Measurements from ENCODE around the gene NKX6-2. TPM values are rescaled to one million over a fixed set of nuclear protein-coding genes. Genes with fewer than 3 reads are reported as not detected.

Gene NKX6-2
- total RNA-seq, 4 donors from 2014 or later, result not detected

DNA sequence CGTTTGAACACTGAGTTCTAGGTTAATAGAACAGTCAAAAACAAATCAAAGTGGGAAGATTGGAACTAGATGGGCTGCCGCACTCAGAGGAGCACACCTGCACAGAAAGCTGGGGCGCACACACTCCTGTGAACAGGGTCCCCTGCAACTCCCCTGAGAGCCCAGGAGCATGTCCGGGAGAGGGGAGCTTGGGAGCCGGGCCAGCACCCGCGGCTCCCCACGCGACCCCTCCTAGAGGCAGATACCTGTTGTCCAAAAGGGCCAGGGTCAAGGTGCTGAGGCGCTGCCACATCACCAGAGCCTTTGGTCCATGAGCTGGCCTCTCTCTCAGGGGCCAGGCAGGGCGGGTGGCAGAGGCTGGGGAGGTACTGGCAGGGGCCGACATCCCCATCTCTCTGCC is 5.6 kb downstream of the NKX6-2 start:
- peaks cover 17% of the 10 kb centered on the region for H3K27me3 ChIP-seq
- no peak overlapping the region for H3K4me3 ChIP-seq
- WGBS, result 90% methylated on average over 10 of the region's 12 CpGs
- no peak overlapping the region for H3K27ac ChIP-seq
- no peak for DNase-seq (ENCODE audit: low spot score in 2 of 2)
- H3K9me3 ChIP-seq, result no peaks in the 10 kb centered on the region
- TF ChIP-seq POLR2A (IDR thresholded peaks at IDR 0.05) (no peak), EP300 (IDR thresholded peaks at IDR 0.05) (no peak), POLR2AphosphoS5 (IDR thresholded peaks at IDR 0.05) (no peak)
- TF ChIP-seq, protein P1, sequence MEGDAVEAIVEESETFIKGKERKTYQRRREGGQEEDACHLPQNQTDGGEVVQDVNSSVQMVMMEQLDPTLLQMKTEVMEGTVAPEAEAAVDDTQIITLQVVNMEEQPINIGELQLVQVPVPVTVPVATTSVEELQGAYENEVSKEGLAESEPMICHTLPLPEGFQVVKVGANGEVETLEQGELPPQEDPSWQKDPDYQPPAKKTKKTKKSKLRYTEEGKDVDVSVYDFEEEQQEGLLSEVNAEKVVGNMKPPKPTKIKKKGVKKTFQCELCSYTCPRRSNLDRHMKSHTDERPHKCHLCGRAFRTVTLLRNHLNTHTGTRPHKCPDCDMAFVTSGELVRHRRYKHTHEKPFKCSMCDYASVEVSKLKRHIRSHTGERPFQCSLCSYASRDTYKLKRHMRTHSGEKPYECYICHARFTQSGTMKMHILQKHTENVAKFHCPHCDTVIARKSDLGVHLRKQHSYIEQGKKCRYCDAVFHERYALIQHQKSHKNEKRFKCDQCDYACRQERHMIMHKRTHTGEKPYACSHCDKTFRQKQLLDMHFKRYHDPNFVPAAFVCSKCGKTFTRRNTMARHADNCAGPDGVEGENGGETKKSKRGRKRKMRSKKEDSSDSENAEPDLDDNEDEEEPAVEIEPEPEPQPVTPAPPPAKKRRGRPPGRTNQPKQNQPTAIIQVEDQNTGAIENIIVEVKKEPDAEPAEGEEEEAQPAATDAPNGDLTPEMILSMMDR (IDR thresholded peaks at IDR 0.05), result no peak
- H3K36me3 ChIP-seq, result peaks cover 59% of the 10 kb centered on the region
- H3K4me1 ChIP-seq, result peaks cover 8% of the 10 kb centered on the region

DNA sequence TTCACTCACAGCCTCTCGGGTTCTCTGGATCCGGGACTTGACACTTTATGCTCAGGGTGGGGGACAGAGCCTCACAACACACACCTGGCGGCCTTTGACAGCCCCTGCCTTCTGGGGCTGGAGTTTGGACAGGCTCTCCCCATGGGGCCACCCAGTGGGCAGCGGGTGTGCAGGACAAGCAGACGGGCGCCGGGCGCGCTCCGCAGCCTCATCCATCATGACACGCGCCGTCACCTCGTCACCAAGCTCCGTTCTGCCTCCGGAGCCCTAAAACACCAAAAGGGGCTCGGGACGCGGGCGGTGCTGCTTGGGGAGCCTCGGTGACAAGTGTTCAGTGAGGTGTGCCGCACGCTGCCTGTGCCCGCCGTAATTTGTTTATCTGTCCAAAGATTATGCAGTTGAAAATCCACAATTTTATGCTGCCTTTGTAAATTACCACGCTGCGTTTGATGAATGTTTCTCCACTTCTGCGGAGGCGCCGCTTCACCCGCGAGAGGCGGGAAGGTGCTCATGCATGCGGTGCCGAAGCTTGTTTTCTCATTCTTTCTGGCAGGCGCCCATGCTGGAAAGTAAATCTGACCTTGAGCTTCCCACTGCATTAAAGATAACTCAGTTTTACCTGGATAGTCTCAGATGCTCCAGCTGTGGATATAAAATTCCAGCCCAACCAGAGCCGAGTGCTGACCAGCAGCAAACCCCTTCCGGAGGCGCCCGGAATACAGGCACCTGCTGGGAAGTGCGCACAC is 6.2 kb downstream of the NKX6-2 start:
- H3K27ac ChIP-seq, result no peak overlapping the region
- TF ChIP-seq POLR2AphosphoS5 (IDR thresholded peaks at IDR 0.05) (no peak), EP300 (IDR thresholded peaks at IDR 0.05) (no peak)
- TF ChIP-seq, protein P1 (IDR thresholded peaks at IDR 0.05), result no peak
- WGBS, result 98% methylated on average over 31 of the region's 41 CpGs
- peaks cover 11% of the 10 kb centered on the region for H3K27me3 ChIP-seq
- no peak for DNase-seq (ENCODE audit: low spot score in 2 of 2)
- no peaks in the 10 kb centered on the region for H3K9me3 ChIP-seq
- peaks cover 59% of the 10 kb centered on the region for H3K36me3 ChIP-seq
- no peak overlapping the region for H3K4me3 ChIP-seq
- H3K4me1 ChIP-seq, result peaks cover 2% of the 10 kb centered on the region

DNA sequence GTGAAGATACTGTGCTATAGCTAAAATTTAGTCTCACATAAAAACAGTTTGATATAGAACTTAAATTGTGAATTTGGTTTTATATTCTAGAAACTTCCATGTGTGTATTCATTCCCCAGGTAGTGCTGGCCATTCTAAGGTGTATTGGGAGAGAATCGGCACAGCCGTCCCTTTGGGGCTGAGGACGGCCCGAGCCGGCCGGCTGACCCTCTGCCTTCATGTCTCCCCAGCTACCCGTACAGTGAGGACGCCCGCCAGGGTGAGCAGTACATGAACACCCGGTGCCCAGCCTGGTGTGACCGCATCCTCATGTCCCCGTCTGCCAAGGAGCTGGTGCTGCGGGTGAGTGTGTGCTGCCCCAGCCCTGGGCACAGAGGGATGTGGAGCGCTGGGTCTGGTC is 8.5 kb downstream of the NKX6-2 start:
- H3K27ac ChIP-seq, result no peak overlapping the region
- no peaks in the 10 kb centered on the region for H3K27me3 ChIP-seq
- H3K9me3 ChIP-seq, result no peaks in the 10 kb centered on the region
- WGBS, result 95% methylated on average over 7 of the region's 14 CpGs
- no peak overlapping the region for H3K4me3 ChIP-seq
- DNase-seq (ENCODE audit: low spot score in 2 of 2), result no peak
- no peaks in the 10 kb centered on the region for H3K4me1 ChIP-seq
- TF ChIP-seq, protein P1 (IDR thresholded peaks at IDR 0.05), result no peak
- TF ChIP-seq POLR2AphosphoS5 (IDR thresholded peaks at IDR 0.05), result no peak
- no peak for TF ChIP-seq EP300 (IDR thresholded peaks at IDR 0.05)
- TF ChIP-seq POLR2A (IDR thresholded peaks at IDR 0.05), result no peak
- H3K36me3 ChIP-seq, result peaks cover 48% of the 10 kb centered on the region

DNA sequence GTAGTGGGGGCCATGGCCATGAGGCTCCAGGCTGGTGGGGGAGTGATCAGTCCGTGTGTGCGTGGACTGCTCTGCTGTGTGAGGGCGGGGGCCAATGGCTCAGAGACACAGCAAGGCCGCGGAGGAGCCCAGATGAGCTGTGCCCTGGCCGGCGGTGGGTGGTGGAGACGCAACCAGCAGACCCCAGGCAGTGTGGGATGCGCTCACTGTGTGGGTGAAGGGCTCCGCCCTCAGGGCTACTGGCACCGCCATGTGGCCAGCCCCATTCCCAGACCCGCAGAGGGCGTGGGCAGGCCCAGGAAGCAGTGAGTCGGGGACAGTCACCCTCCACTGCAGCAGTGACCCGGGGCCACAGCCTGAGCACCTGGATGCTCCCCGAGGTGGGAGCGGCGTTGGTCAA is 9.1 kb downstream of the NKX6-2 start:
- 100% methylated on average over 2 of the region's 18 CpGs for WGBS
- Histone ChIP-seq H3K4me1 (no peaks in the 10 kb centered on the region), H3K36me3 (peaks cover 42% of the 10 kb centered on the region), H3K27me3 (no peaks in the 10 kb centered on the region), H3K9me3 (no peaks in the 10 kb centered on the region), H3K27ac (no peak overlapping the region), H3K4me3 (no peak overlapping the region)
- no peak for DNase-seq (ENCODE audit: low spot score in 2 of 2)
- no peak for TF ChIP-seq EP300 (IDR thresholded peaks at IDR 0.05)
- TF ChIP-seq, protein P1 (IDR thresholded peaks at IDR 0.05), result no peak
- TF ChIP-seq POLR2AphosphoS5 (IDR thresholded peaks at IDR 0.05), result no peak
- no peak for TF ChIP-seq POLR2A (IDR thresholded peaks at IDR 0.05)

DNA sequence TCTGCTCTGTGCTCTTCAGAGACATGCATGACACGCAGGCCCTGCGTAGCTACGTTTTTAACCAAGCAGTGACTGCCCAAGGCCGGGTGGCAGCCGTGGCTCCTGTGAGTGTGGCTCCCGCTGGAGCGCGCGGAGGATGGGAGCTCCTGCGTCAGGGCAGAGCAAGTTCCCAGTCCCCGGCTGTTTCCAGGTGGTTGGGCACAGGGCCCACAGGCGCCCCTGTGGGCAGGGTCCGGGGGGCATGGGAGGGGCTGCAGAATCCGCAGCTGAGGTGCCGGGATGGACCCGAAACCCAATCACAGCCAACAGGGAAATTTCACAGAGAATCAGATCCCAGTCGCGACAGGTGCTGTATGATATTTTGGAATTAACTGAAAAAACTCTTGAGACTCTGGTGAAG is 9.8 kb downstream of the NKX6-2 start:
- WGBS, result 93% methylated on average over 16 of the region's 18 CpGs
- H3K9me3 ChIP-seq, result no peaks in the 10 kb centered on the region
- H3K27me3 ChIP-seq, result no peaks in the 10 kb centered on the region
- no peak for DNase-seq (ENCODE audit: low spot score in 2 of 2)
- TF ChIP-seq, protein P1 (IDR thresholded peaks at IDR 0.05), result no peak
- TF ChIP-seq EP300 (IDR thresholded peaks at IDR 0.05), result no peak
- no peak for TF ChIP-seq POLR2A (IDR thresholded peaks at IDR 0.05)
- TF ChIP-seq POLR2AphosphoS5 (IDR thresholded peaks at IDR 0.05), result no peak
- no peaks in the 10 kb centered on the region for H3K4me1 ChIP-seq
- no peak overlapping the region for H3K4me3 ChIP-seq
- H3K27ac ChIP-seq, result no peak overlapping the region
- peaks cover 40% of the 10 kb centered on the region for H3K36me3 ChIP-seq

Measured in suprapubic skin (tissue), 4 donors.